ENCODE data around the gene CRYZ. TPM values are rescaled to one million over a fixed set of nuclear protein-coding genes. Genes with fewer than 3 reads are reported as not detected.

The CRYZ gene
- total and polyA plus RNA-seq, 2 donors (not counting 3 experiments of a cell fraction or from before 2014, with no cell fraction given), result 24.5 to 32.7 TPM

- H3K9me1 ChIP-seq (replicated peaks; ENCODE audit: control insufficient read depth, extremely low read depth, insufficient read depth, low read length), result no peaks in the 10 kb centered on the region
- H2AFZ ChIP-seq (ENCODE audit: low read depth, low read length), result no peak overlapping the region
- no peaks in the 10 kb centered on the region for H3K79me2 ChIP-seq (ENCODE audit: control insufficient read depth, insufficient read depth, low read length)
- no peak for TF ChIP-seq EZH2 (IDR thresholded peaks at IDR 0.05; ENCODE audit: borderline replicate concordance, low read depth, low read length, severe bottlenecking)
- TF ChIP-seq, protein P1, sequence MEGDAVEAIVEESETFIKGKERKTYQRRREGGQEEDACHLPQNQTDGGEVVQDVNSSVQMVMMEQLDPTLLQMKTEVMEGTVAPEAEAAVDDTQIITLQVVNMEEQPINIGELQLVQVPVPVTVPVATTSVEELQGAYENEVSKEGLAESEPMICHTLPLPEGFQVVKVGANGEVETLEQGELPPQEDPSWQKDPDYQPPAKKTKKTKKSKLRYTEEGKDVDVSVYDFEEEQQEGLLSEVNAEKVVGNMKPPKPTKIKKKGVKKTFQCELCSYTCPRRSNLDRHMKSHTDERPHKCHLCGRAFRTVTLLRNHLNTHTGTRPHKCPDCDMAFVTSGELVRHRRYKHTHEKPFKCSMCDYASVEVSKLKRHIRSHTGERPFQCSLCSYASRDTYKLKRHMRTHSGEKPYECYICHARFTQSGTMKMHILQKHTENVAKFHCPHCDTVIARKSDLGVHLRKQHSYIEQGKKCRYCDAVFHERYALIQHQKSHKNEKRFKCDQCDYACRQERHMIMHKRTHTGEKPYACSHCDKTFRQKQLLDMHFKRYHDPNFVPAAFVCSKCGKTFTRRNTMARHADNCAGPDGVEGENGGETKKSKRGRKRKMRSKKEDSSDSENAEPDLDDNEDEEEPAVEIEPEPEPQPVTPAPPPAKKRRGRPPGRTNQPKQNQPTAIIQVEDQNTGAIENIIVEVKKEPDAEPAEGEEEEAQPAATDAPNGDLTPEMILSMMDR (IDR thresholded peaks at IDR 0.05; ENCODE audit: extremely low read depth in 1 of 2, insufficient read depth in 1 of 2, low read depth in 1 of 2, low read length in 2 of 2), result no peak
- TF ChIP-seq POLR2A (IDR thresholded peaks at IDR 0.05; ENCODE audit: low read depth, low read length), result no peak
- TF ChIP-seq JUN (IDR thresholded peaks at IDR 0.05; ENCODE audit: borderline replicate concordance, insufficient read depth, insufficient read length, low read depth), result no peak
- TF ChIP-seq FOS (IDR thresholded peaks at IDR 0.05; ENCODE audit: borderline replicate concordance, insufficient read depth, low read length), result no peak
- TF ChIP-seq MAX (IDR thresholded peaks at IDR 0.05; ENCODE audit: insufficient read depth, insufficient read length), result no peak
- no peak for TF ChIP-seq GATA2 (IDR thresholded peaks at IDR 0.05; ENCODE audit: insufficient read depth, insufficient read length, low read depth, low read length)
- TF ChIP-seq MYC (IDR thresholded peaks at IDR 0.05; ENCODE audit: low read depth, low read length), result no peak
- no peak for TF ChIP-seq POLR2AphosphoS5 (IDR thresholded peaks at IDR 0.05; ENCODE audit: insufficient read depth, low read depth, low read length)
- ChIA-PET POLR2A (no interaction called here), CTCF (interaction anchor here (1.9 kb wide), 1 partner anchor 16 kb away, joined by 10 read pairs; no protein-coding TSS in a partner anchor)
- no TSS peak for BruUV-seq (replicated peaks)
- H3K9ac ChIP-seq (replicated peaks; ENCODE audit: extremely low read depth, insufficient read depth, low read length), result no peak overlapping the region
- H3K4me3 ChIP-seq (replicated peaks in 1 of 3; ENCODE audit: insufficient read depth in 1 of 3, low read depth in 1 of 3, low read length in 3 of 3), result no peak overlapping the region
- no peaks in the 10 kb centered on the region for H3K9me3 ChIP-seq (replicated peaks; ENCODE audit: control insufficient read depth, insufficient read depth, low read length)
- H3K27me3 ChIP-seq (ENCODE audit: control insufficient read depth in 2 of 2, insufficient read depth in 2 of 2, low read length in 2 of 2), result peaks cover 8 to 19% of the 10 kb centered on the region in 2 experiments
- no peaks in the 10 kb centered on the region for H3K4me1 ChIP-seq (ENCODE audit: control insufficient read depth, extremely low read depth, insufficient read depth, low read length)
- no peak overlapping the region for H3K27ac ChIP-seq (ENCODE audit: insufficient read depth, low read depth, low read length)
- DNase-seq (ENCODE audit: low read depth, low spot score), result no peak
- H3K4me2 ChIP-seq (ENCODE audit: insufficient read depth, low read length), result no peak overlapping the region
- H4K20me1 ChIP-seq (replicated peaks; ENCODE audit: control insufficient read depth, extremely low read depth, insufficient read depth, low read length), result no peaks in the 10 kb centered on the region
- FAIRE-seq, result no peak
- dilution Hi-C loops (cut with MboI; ENCODE audit: extremely low pct_ligation_motif_present, low sequenced_read_pairs) (no loop called here), intact Hi-C loops (cut with micrococcal nuclease) (no loop called here)
- H3K36me3 ChIP-seq (ENCODE audit: control insufficient read depth in 2 of 2, extremely low read depth in 1 of 2, insufficient read depth in 2 of 2, low read length in 2 of 2), result no peaks in the 10 kb centered on the region
Measured at GRCh38 chr1:74674278-74675048, 58.4 kb downstream of the CRYZ start.

All from endothelial cell of umbilical vein (primary cell).